HepG2 (cell line): Measurements from ENCODE around the gene FAM234A.

Experiments used
- AKAP8 ChIP-seq: sonication (generic); formaldehyde crosslinking; IDR thresholded peaks from 2 replicates; pipeline ENCODE4 v1.5.1; 2020; ENCODE audit warnings: mild to moderate bottlenecking, missing genetic modification reagents
- CTCF ChIP-seq: sonication (generic); formaldehyde crosslinking; IDR thresholded peaks from 2 replicates; pipeline ENCODE4 v1.5.0; 2020; ENCODE audit warnings: mild to moderate bottlenecking, missing genetic modification reagents, moderate library complexity
- GTF2F1 ChIP-seq: fragments of 150-350 bp; IDR thresholded peaks from 2 replicates; pipeline ENCODE4 v1.6.1; 2014; ENCODE audit warnings: low read length
- JUND ChIP-seq: sonication (generic); formaldehyde crosslinking; IDR thresholded peaks from 2 replicates; pipeline ENCODE4 v1.8.0; 2022; ENCODE audit warnings: mild to moderate bottlenecking, missing genetic modification reagents
- MEIS1 ChIP-seq: sonication (generic); formaldehyde crosslinking; IDR thresholded peaks from 2 replicates; pipeline ENCODE4 v1.9.0; 2021; ENCODE audit warnings: mild to moderate bottlenecking, missing genetic modification reagents, moderate library complexity, borderline replicate concordance
- POLR2A ChIP-seq, 2 experiments: IDR thresholded peaks; 2 replicates each; pipeline ENCODE4 v1.6.1; 2011; ENCODE audit warnings: low read depth in 2 of 2, low read length in 2 of 2, mild to moderate bottlenecking in 1 of 2, moderate library complexity in 1 of 2; ENCODE audit not compliant: insufficient read depth in 1 of 2
- POLR2AphosphoS5 ChIP-seq: IDR thresholded peaks from 2 replicates; pipeline ENCODE4 v1.6.1; 2012; ENCODE audit warnings: low read depth, low read length
- SIN3A ChIP-seq: IDR thresholded peaks from 2 replicates; pipeline ENCODE4 v1.6.1; 2011; ENCODE audit warnings: low read depth, mild to moderate bottlenecking, control low read depth, low read length, borderline replicate concordance
- ZNF414 ChIP-seq: sonication (generic); formaldehyde crosslinking; IDR thresholded peaks from 2 replicates; pipeline ENCODE4 v1.5.0; 2020; ENCODE audit warnings: missing genetic modification reagents
- ZNF768 ChIP-seq: sonication (generic); formaldehyde crosslinking; IDR thresholded peaks from 2 replicates; pipeline ENCODE4 v1.4.0; 2020; ENCODE audit warnings: missing genetic modification reagents
- TF ChIP-seq, protein P1 (sequence below): sonication (generic); formaldehyde crosslinking; IDR thresholded peaks from 2 replicates; pipeline ENCODE4 v1.5.0; 2020; ENCODE audit warnings: mild to moderate bottlenecking, missing genetic modification reagents

- TF ChIP-seq SIN3A (no peak), POLR2AphosphoS5 (no peak), ZNF768 (CRISPR knock-in tag) (no peak), MEIS1 (CRISPR knock-in tag) (no peak), ZNF414 (CRISPR knock-in tag) (no peak), GTF2F1 (no peak), CTCF (CRISPR knock-in tag) (no peak), POLR2A (IDR thresholded peaks at IDR 0.05; ENCODE audit: insufficient read depth in 1 of 2, low read depth in 2 of 2, low read length in 2 of 2) (no peak), JUND (CRISPR knock-in tag) (no peak), AKAP8 (no peak)
- TF ChIP-seq, protein P1, sequence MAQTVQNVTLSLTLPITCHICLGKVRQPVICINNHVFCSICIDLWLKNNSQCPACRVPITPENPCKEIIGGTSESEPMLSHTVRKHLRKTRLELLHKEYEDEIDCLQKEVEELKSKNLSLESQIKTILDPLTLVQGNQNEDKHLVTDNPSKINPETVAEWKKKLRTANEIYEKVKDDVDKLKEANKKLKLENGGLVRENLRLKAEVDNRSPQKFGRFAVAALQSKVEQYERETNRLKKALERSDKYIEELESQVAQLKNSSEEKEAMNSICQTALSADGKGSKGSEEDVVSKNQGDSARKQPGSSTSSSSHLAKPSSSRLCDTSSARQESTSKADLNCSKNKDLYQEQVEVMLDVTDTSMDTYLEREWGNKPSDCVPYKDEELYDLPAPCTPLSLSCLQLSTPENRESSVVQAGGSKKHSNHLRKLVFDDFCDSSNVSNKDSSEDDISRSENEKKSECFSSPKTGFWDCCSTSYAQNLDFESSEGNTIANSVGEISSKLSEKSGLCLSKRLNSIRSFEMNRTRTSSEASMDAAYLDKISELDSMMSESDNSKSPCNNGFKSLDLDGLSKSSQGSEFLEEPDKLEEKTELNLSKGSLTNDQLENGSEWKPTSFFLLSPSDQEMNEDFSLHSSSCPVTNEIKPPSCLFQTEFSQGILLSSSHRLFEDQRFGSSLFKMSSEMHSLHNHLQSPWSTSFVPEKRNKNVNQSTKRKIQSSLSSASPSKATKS (CRISPR knock-in tag) = no peak
Observed at GRCh38 chr16:247027-247426, 12.4 kb downstream of the FAM234A start.
